Activated T-helper 1 cell treated with anti-CD3 and anti-CD28 coated beads, Interleukin-2, amount 50 U/mL, for 16 hours (primary cell): ENCODE results near the gene KCNH2.
"Not testable (repeated sequence)": the region's sequence is repeated elsewhere in the genome, so short reads cannot be mapped to it uniquely, and the experiment has no call there.

ENCODE experiments used
- DNase-seq, 2 donors: peaks; one replicate each; pipeline ENCODE4 v3.0.0-alpha.2; 2020; ENCODE audit warnings: low read depth in 1 of 2, low spot score in 1 of 2

KCNH2 gene

GRCh38 chr7:151012911-151013347 lies 34.8 kb upstream of the KCNH2 start:
- no peak for DNase-seq

- no peak for DNase-seq
Observed at GRCh38 chr7:151012031-151012692, 34.0 kb upstream of the KCNH2 start.

GRCh38 chr7:151011616-151012015 lies 33.5 kb upstream of the KCNH2 start:
- not testable (repeated sequence) for DNase-seq

GRCh38 chr7:151011097-151011409 lies 32.9 kb upstream of the KCNH2 start:
- no peak for DNase-seq

GRCh38 chr7:151010307-151011096 lies 32.4 kb upstream of the KCNH2 start:
- DNase-seq, result no peak

GRCh38 chr7:151010037-151010306 lies 31.9 kb upstream of the KCNH2 start:
- DNase-seq, result no peak

GRCh38 chr7:151009327-151010036 lies 31.4 kb upstream of the KCNH2 start:
- DNase-seq, result no peak

GRCh38 chr7:151008511-151009323 lies 30.6 kb upstream of the KCNH2 start:
- DNase-seq, result peak; percentile 64 to 77

- no peak for DNase-seq
Observed at GRCh38 chr7:151008143-151008510, 30.0 kb upstream of the KCNH2 start.

- DNase-seq, result no peak
Observed at GRCh38 chr7:151007469-151007898, 29.4 kb upstream of the KCNH2 start.

GRCh38 chr7:151006590-151007300 lies 28.6 kb upstream of the KCNH2 start:
- DNase-seq, result no peak

- no peak for DNase-seq
Observed at GRCh38 chr7:151005566-151005965, 27.4 kb upstream of the KCNH2 start.

GRCh38 chr7:151003572-151003971 lies 25.5 kb upstream of the KCNH2 start:
- DNase-seq, result no peak

GRCh38 chr7:151001546-151001945 lies 23.4 kb upstream of the KCNH2 start:
- no peak for DNase-seq

- no peak for DNase-seq
Observed at GRCh38 chr7:151000897-151001495, 22.9 kb upstream of the KCNH2 start.

GRCh38 chr7:150999497-151000230 lies 21.5 kb upstream of the KCNH2 start:
- no peak for DNase-seq

- no peak for DNase-seq
Observed at GRCh38 chr7:150999001-150999400, 20.9 kb upstream of the KCNH2 start.

GRCh38 chr7:150998341-150998740 lies 20.2 kb upstream of the KCNH2 start:
- DNase-seq, result no peak

- DNase-seq, result no peak
Observed at GRCh38 chr7:150997817-150998216, 19.7 kb upstream of the KCNH2 start.

- no peak for DNase-seq
Observed at GRCh38 chr7:150997075-150997511, 19.0 kb upstream of the KCNH2 start.
